ENCODE data around the gene PTPN6. TPM values are rescaled to one million over a fixed set of nuclear protein-coding genes. Genes with fewer than 3 reads are reported as not detected.

Gene PTPN6
- total and polyA plus RNA-seq, 10 of the 15 experiments (the other 5 are each of a cell fraction or from before 2014, with no cell fraction given) = 229 to 457 (median 370) TPM

DNA sequence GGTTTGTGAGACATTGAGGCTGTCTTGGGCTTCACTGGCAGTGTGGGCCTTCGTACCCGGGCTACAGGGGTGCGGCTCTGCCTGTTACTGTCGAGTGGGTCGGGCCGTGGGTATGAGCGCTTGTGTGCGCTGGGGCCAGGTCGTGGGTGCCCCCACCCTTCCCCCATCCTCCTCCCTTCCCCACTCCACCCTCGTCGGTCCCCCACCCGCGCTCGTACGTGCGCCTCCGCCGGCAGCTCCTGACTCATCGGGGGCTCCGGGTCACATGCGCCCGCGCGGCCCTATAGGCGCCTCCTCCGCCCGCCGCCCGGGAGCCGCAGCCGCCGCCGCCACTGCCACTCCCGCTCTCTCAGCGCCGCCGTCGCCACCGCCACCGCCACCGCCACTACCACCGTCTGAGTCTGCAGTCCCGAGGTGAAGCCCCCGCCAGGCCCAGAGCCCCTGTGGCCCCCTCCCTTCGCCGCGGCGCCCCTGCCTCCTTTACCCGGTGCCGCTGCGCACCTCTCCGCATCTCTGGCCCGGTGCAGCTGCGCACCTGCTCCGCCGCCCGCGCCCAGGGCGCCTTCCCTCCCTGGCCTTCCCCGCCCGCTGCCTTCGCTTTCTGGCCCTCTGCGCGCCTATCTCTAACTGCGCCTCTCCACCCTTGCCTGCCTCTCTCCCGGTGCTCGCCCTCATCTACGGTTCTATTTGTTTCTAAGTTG lies 36.8 kb upstream of the PTPN6 start, which contains the start of gene ENO2 (continued):
- no peak for TF ChIP-seq MYC (IDR thresholded peaks at IDR 0.05; ENCODE audit: insufficient read depth, insufficient read length, insufficient replicate concordance, low read length, severe bottlenecking)
- no peak for TF ChIP-seq POU2F2 (IDR thresholded peaks at IDR 0.05; ENCODE audit: borderline replicate concordance, low read depth, low read length)
- TF ChIP-seq PML (IDR thresholded peaks at IDR 0.05; ENCODE audit: low read length) = no peak
- no peak for TF ChIP-seq ETV6 (conservative IDR thresholded peaks at IDR 0.05 in 1 of 2, IDR thresholded peaks at IDR 0.05 in 1 of 2; ENCODE audit: borderline replicate concordance in 1 of 2, low read depth in 1 of 2)
- TF ChIP-seq IKZF2 (IDR thresholded peaks at IDR 0.05) = no peak
- no peak for TF ChIP-seq ESRRA (IDR thresholded peaks at IDR 0.05; ENCODE audit: low read length)
- no peak for TF ChIP-seq CREM (IDR thresholded peaks at IDR 0.05; ENCODE audit: low read depth)
- TF ChIP-seq NR2C1 (IDR thresholded peaks at IDR 0.05) = no peak
- TF ChIP-seq, protein P1, sequence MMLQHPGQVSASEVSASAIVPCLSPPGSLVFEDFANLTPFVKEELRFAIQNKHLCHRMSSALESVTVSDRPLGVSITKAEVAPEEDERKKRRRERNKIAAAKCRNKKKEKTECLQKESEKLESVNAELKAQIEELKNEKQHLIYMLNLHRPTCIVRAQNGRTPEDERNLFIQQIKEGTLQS (IDR thresholded peaks at IDR 0.05; ENCODE audit: borderline replicate concordance, extremely low read depth, low read depth, low read length) = no peak
- TF ChIP-seq, protein P2, sequence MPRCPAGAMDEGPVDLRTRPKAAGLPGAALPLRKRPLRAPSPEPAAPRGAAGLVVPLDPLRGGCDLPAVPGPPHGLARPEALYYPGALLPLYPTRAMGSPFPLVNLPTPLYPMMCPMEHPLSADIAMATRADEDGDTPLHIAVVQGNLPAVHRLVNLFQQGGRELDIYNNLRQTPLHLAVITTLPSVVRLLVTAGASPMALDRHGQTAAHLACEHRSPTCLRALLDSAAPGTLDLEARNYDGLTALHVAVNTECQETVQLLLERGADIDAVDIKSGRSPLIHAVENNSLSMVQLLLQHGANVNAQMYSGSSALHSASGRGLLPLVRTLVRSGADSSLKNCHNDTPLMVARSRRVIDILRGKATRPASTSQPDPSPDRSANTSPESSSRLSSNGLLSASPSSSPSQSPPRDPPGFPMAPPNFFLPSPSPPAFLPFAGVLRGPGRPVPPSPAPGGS (IDR thresholded peaks at IDR 0.05; ENCODE audit: borderline replicate concordance, insufficient read depth, low read depth, low read length, poor library complexity, severe bottlenecking) = no peak
- TF ChIP-seq ZSCAN29 (IDR thresholded peaks at IDR 0.05) = no peak
- no peak for TF ChIP-seq EED (IDR thresholded peaks at IDR 0.05; ENCODE audit: low read depth)
- TF ChIP-seq ATF7 (IDR thresholded peaks at IDR 0.05; ENCODE audit: low read depth) = no peak
- TF ChIP-seq NFYB (IDR thresholded peaks at IDR 0.05; ENCODE audit: insufficient read depth, low read depth, low read length) = no peak
- TF ChIP-seq, protein P3, sequence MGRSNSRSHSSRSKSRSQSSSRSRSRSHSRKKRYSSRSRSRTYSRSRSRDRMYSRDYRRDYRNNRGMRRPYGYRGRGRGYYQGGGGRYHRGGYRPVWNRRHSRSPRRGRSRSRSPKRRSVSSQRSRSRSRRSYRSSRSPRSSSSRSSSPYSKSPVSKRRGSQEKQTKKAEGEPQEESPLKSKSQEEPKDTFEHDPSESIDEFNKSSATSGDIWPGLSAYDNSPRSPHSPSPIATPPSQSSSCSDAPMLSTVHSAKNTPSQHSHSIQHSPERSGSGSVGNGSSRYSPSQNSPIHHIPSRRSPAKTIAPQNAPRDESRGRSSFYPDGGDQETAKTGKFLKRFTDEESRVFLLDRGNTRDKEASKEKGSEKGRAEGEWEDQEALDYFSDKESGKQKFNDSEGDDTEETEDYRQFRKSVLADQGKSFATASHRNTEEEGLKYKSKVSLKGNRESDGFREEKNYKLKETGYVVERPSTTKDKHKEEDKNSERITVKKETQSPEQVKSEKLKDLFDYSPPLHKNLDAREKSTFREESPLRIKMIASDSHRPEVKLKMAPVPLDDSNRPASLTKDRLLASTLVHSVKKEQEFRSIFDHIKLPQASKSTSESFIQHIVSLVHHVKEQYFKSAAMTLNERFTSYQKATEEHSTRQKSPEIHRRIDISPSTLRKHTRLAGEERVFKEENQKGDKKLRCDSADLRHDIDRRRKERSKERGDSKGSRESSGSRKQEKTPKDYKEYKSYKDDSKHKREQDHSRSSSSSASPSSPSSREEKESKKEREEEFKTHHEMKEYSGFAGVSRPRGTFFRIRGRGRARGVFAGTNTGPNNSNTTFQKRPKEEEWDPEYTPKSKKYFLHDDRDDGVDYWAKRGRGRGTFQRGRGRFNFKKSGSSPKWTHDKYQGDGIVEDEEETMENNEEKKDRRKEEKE (IDR thresholded peaks at IDR 0.05) = no peak
- TF ChIP-seq, protein P4, sequence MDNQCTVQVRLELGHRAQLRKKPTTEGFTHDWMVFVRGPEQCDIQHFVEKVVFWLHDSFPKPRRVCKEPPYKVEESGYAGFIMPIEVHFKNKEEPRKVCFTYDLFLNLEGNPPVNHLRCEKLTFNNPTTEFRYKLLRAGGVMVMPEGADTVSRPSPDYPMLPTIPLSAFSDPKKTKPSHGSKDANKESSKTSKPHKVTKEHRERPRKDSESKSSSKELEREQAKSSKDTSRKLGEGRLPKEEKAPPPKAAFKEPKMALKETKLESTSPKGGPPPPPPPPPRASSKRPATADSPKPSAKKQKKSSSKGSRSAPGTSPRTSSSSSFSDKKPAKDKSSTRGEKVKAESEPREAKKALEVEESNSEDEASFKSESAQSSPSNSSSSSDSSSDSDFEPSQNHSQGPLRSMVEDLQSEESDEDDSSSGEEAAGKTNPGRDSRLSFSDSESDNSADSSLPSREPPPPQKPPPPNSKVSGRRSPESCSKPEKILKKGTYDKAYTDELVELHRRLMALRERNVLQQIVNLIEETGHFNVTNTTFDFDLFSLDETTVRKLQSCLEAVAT (IDR thresholded peaks at IDR 0.05) = no peak
- TF ChIP-seq, protein P5, sequence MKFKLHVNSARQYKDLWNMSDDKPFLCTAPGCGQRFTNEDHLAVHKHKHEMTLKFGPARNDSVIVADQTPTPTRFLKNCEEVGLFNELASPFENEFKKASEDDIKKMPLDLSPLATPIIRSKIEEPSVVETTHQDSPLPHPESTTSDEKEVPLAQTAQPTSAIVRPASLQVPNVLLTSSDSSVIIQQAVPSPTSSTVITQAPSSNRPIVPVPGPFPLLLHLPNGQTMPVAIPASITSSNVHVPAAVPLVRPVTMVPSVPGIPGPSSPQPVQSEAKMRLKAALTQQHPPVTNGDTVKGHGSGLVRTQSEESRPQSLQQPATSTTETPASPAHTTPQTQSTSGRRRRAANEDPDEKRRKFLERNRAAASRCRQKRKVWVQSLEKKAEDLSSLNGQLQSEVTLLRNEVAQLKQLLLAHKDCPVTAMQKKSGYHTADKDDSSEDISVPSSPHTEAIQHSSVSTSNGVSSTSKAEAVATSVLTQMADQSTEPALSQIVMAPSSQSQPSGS (IDR thresholded peaks at IDR 0.05; ENCODE audit: low read length) = no peak
- TF ChIP-seq HDAC6 (IDR thresholded peaks at IDR 0.05; ENCODE audit: unreplicated experiment) = peak; percentile 53
- TF ChIP-seq PAX8 (IDR thresholded peaks at IDR 0.05) = no peak
- no peak for TF ChIP-seq RCOR1 (conservative IDR thresholded peaks at IDR 0.05; ENCODE audit: low read depth, low read length)
- TF ChIP-seq LARP7 (IDR thresholded peaks at IDR 0.05) = peak; percentile 53; the same call in 1 of the 2 replicates
- TF ChIP-seq RBBP5 (conservative IDR thresholded peaks at IDR 0.05) = no peak

Measured in GM12878 (cell line).